Measurements from ENCODE around the gene OR6K6.

Gene OR6K6, protein sequence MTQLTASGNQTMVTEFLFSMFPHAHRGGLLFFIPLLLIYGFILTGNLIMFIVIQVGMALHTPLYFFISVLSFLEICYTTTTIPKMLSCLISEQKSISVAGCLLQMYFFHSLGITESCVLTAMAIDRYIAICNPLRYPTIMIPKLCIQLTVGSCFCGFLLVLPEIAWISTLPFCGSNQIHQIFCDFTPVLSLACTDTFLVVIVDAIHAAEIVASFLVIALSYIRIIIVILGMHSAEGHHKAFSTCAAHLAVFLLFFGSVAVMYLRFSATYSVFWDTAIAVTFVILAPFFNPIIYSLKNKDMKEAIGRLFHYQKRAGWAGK

GRCh38 chr1:158754420-158754819 is at the start of gene OR6K6:
TSS of gene OR6K6 (plus strand) at chr1:158754720. CDS start at chr1:158754888, 168 bp downstream.
- no peak for DNase-seq

GRCh38 chr1:158706096-158706495 is 48.4 kb upstream of the OR6K6 start:
- DNase-seq = no peak

GRCh38 chr1:158711098-158711497 is 43.4 kb upstream of the OR6K6 start:
- DNase-seq = no peak

- DNase-seq = no peak
Measured at GRCh38 chr1:158714754-158715153, 39.8 kb upstream of the OR6K6 start.

DNA sequence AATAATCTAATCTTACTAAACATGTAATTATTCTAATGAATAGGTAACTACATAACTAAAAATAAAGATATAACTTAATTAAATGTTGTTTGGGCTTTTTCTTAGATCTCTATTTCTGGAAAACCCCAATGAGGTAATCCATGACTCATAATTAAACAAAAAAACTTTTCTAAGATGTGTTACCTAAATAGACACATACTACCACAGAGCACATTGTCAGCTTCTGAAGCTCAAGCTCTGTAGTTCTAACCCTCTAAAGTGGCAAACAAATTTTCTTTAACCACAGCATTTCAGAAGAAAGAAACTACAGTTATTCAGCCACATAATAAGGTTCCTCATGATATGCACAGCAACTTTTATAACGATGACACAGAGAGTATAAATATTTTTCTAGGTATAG is 38.2 kb upstream of the OR6K6 start:
- no peak for DNase-seq

GRCh38 chr1:158717344-158717743 is 37.2 kb upstream of the OR6K6 start:
- no peak for DNase-seq

GRCh38 chr1:158719664-158720063 is 34.9 kb upstream of the OR6K6 start:
- DNase-seq = no peak

DNA sequence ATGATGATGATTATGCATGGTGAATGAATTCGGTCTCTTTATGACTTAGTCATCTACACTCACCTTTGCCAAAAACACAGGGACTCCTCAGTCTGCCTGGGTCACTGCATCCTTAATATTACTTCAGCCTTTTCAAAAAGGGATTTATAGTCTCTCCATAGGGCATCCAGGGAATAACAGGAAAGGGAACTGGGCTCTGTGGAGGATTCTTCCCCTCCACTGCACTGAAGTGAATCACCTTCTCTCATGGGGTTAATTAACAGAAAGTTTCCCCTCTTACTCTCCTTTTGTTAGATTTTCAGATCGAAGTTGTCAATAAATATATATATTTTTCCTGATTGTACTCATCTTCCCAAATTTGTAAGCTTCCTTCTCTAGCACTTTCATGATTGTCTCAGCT is 33.9 kb upstream of the OR6K6 start, which contains the start of gene OR6K3:
TSS of gene OR6K3 (minus strand) at position 101 of the 400 bp plus-strand sequence. CDS start 2,605 bp downstream, outside the sequence.
- no peak for DNase-seq

DNA sequence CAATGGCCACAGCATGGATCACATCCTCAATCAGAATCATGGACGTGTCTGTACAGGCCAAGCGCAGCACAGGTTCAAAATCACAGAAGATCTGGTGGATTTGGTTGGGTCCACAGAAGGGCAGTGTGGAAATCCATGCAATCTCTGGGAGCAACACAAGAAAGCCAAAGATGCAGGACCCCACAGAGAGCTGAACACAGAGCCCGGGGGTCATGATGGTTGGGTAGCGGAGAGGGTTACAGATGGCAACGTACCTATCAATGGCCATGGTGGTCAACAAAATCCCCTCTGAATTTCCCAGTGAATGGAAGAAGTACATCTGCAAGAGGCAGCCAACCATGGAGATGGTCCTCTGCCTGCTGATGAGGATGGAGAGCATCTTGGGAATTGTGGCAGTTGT is 30.1 kb upstream of the OR6K6 start:
- DNase-seq = no peak

- DNase-seq = no peak
Measured at GRCh38 chr1:158728510-158729225, 25.9 kb upstream of the OR6K6 start.

- DNase-seq = no peak
Measured at GRCh38 chr1:158730453-158730852, 24.1 kb upstream of the OR6K6 start.

DNA sequence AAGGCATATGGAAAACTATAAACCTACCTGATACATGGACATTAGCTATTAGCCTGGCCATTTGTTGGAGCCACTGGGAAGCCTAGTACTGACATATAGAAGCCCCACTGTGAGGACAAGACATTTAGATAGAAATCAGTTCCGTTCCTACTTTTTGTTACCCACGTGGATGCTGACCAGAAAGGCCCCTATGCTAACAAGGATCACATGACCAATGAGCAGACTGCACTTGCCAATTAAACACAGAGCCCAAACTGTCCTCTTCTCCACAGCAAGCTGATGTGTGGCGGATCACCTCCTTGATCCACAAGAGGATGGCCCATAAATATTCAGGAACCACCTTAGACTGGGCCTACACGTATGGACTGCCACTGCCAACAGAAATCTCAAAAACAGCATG is 22.8 kb upstream of the OR6K6 start:
- no peak for DNase-seq

- DNase-seq = no peak
Measured at GRCh38 chr1:158732524-158732923, 22.0 kb upstream of the OR6K6 start.

DNA sequence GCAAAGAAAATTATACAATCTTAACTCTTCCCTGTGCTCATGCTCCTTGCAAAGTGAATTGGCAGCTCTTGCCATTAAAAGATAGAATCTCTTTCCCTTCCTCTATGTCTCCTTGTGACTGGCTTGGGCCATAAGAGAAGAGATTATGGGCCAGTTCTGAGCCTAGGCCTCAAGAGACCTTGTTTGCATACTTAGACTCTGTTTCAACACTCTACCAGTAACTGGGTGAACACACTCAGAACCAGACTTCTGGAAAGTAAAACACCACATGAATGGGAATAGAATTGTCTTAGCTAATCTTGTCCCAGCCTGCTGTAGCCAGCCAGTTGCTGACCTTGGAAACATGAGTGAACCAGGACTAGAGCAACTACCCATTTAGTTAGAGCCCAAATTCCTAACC is 18.7 kb upstream of the OR6K6 start:
- no peak for DNase-seq

GRCh38 chr1:158752155-158752712 is 2.3 kb upstream of the OR6K6 start:
- no peak for DNase-seq

DNA sequence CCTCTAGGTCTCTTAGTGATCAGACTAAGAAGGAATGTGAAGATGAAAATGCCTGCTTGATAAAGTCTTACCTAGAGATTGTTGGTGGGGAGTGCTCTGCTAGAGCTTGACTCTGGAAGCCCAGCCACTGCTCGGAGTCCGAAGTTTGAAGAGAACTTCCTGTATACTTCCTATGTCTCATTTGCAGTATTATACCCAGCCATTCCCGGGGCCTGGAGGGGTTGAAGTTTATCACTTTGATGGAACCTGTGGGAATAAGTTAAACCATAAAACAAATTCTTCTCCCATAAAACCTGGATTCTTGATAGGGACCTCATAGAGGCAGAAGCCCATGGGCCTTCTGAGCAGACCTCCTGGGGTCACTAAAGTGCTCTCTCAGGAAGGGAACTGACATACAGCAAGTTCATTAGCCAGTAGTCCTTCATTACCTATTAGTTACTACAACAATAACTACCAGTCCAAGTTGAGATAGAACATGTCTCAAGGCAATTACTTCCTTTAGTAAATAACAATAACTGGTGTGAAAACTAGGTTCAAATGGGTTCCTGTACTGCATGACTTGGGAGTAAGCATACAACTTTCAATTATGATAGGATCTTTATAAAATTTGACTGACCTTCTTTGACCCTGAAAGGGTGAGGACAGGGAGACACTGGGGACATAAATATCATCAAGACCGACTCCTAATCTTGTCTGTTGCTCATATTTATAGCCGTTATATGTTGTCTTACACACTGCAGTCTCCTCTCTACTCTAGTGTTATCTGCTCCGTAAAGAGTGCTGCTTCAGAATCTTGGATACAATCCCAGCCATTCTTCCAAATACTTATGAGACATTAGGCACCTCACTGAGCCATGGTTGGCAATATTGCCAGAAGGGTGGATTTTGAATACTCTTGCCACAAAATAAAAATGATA is 17.7 kb downstream of the OR6K6 start, which contains the start of gene OR6N1:
TSS of gene OR6N1 (minus strand) at position 246 of the 917 bp plus-strand sequence. CDS start 5,513 bp downstream, outside the sequence.
- no peak for DNase-seq

- no peak for DNase-seq
Measured at GRCh38 chr1:158781104-158781503, 26.6 kb downstream of the OR6K6 start, which contains the start of gene OR6N2. TSS of gene OR6N2 (minus strand) at chr1:158781204. CDS start at chr1:158777635, 3,569 bp downstream.

- no peak for DNase-seq
Measured at GRCh38 chr1:158793604-158794003, 39.1 kb downstream of the OR6K6 start.

- DNase-seq = no peak
Measured at GRCh38 chr1:158794247-158794646, 39.7 kb downstream of the OR6K6 start.

- DNase-seq = no peak
Measured at GRCh38 chr1:158798531-158798930, 44.0 kb downstream of the OR6K6 start.

- no peak for DNase-seq
Measured at GRCh38 chr1:158799689-158800088, 45.2 kb downstream of the OR6K6 start.

GRCh38 chr1:158800526-158800925 is 46.0 kb downstream of the OR6K6 start:
- DNase-seq = no peak

DNA sequence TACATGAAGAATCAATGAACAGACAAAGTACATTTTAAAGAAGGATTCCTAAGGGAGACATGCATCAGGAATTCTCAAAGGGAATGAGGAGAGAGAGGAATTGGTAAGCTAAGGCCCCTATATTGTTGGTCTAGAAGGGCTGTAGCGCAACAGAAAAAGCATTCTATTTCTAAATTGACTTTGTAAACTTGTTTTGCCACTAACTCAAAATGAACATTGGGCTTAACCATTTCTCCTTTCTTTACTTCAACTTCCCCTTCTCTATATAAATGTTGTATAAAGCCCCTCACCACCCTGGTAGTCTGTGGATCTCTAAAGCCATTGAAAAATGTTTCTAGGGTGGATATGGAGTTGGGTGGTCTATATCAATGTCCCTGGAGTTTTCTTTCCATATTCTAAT is 46.9 kb downstream of the OR6K6 start:
- DNase-seq = no peak

All from NCI-H82 (cell line).